WTC11 (cell line): ENCODE results near the gene MSANTD4.

Experiments
- CTCF ChIP-seq: fragments of 200-600 bp; IDR thresholded peaks from 2 replicates; pipeline ENCODE4 v1.8.0; 2022; ENCODE audit warnings: antibody characterized with exemption
- NR2C2 ChIP-seq: sonication (generic); formaldehyde crosslinking; IDR thresholded peaks from 2 replicates; pipeline ENCODE4 v1.8.0; 2022; ENCODE audit warnings: mild to moderate bottlenecking, missing genetic modification reagents
- TP53 ChIP-seq: sonication (generic); formaldehyde crosslinking; IDR thresholded peaks from 2 replicates; pipeline ENCODE4 v1.8.1; 2023; ENCODE audit warnings: mild to moderate bottlenecking, missing genetic modification reagents
- ZNF396 ChIP-seq: fragments of 250-450 bp; sonication (Bioruptor Pico); IDR thresholded peaks from 2 replicates; pipeline ENCODE4 v1.8.0; 2021; ENCODE audit warnings: mild to moderate bottlenecking, moderate library complexity, borderline replicate concordance
- TF ChIP-seq, protein P1 (sequence below): sonication (generic); formaldehyde crosslinking; IDR thresholded peaks from 2 replicates; pipeline ENCODE4 v1.8.1; 2023; ENCODE audit warnings: mild to moderate bottlenecking, moderate library complexity, missing genetic modification reagents
- TF ChIP-seq, protein P2 (sequence below): sonication (generic); formaldehyde crosslinking; IDR thresholded peaks from 2 replicates; pipeline ENCODE4 v1.8.1; 2022; ENCODE audit warnings: low read depth, missing genetic modification reagents, borderline replicate concordance
- TF ChIP-seq, protein P3 (sequence below): sonication (generic); formaldehyde crosslinking; IDR thresholded peaks from 2 replicates; pipeline ENCODE4 v1.8.0; 2022; ENCODE audit warnings: mild to moderate bottlenecking, missing genetic modification reagents

DNA sequence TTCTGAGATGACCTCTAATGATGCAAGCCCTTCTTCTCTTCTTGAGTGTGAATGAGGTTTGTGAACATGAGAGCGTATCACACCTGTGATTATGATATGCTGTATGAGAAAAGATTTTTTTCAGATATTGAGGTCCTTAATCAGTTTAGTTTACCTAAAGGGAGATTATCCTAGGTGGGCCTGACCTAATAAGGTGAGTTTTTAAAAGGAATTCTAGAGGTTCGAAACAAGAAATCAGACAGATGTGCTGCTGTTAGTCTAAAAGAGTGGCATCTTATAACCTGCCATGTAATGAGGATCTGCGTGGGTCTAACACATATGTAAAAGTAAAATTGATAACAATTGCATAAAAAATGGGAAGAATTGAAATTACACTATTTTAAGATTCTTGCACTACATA, 33.8 kb downstream of the MSANTD4 start:
- no peak for TF ChIP-seq NR2C2
- TF ChIP-seq, protein P1, sequence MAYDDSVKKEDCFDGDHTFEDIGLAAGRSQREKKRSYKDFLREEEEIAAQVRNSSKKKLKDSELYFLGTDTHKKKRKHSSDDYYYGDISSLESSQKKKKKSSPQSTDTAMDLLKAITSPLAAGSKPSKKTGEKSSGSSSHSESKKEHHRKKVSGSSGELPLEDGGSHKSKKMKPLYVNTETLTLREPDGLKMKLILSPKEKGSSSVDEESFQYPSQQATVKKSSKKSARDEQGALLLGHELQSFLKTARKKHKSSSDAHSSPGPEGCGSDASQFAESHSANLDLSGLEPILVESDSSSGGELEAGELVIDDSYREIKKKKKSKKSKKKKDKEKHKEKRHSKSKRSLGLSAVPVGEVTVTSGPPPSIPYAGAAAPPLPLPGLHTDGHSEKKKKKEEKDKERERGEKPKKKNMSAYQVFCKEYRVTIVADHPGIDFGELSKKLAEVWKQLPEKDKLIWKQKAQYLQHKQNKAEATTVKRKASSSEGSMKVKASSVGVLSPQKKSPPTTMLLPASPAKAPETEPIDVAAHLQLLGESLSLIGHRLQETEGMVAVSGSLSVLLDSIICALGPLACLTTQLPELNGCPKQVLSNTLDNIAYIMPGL (CRISPR knock-in tag): no peak
- no peak for TF ChIP-seq CTCF
- TF ChIP-seq, protein P2, sequence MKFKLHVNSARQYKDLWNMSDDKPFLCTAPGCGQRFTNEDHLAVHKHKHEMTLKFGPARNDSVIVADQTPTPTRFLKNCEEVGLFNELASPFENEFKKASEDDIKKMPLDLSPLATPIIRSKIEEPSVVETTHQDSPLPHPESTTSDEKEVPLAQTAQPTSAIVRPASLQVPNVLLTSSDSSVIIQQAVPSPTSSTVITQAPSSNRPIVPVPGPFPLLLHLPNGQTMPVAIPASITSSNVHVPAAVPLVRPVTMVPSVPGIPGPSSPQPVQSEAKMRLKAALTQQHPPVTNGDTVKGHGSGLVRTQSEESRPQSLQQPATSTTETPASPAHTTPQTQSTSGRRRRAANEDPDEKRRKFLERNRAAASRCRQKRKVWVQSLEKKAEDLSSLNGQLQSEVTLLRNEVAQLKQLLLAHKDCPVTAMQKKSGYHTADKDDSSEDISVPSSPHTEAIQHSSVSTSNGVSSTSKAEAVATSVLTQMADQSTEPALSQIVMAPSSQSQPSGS (CRISPR knock-in tag): no peak
- TF ChIP-seq, protein P3, sequence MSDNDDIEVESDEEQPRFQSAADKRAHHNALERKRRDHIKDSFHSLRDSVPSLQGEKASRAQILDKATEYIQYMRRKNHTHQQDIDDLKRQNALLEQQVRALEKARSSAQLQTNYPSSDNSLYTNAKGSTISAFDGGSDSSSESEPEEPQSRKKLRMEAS: no peak
- TF ChIP-seq TP53 (CRISPR knock-in tag): no peak
- TF ChIP-seq ZNF396: no peak
